Measurements from ENCODE around the gene SMIM29.

DNA sequence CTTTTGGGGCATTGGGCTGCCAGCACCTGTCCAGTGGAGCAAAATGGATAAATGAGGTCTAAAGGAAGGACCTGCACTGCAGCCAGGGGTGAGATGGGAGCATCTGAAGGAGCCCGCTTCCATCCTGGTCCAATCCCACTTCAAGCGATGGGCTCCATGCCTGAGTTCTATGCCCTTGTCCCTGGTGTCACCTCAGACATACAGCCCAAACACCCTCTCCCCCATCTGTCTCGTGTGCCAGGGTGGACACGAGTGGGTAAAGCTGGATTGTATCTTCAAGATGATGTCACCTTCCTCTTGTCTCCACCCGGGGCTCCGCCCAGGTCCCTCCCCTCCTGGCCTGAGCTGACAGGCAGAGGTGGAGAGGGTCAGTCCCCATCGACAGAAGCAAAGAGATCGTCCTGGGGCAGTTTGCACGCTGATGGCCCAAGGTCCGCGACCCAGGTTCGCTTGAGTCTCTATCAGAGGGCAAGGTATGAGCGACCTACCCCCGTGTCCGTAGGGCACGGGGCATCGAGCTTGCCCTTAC lies 544 bp downstream of the SMIM29 start:
- TF ChIP-seq CTCF (conservative IDR thresholded peaks at IDR 0.05 in 1 of 2, IDR thresholded peaks at IDR 0.05 in 1 of 2; ENCODE audit: low read depth in 1 of 2, low read length in 2 of 2), result no peak
- no peak for TF ChIP-seq EZH2 (IDR thresholded peaks at IDR 0.05; ENCODE audit: low read length, missing control alignments)

All from fibroblast of lung (primary cell).